Retina (tissue), 1 donor: ENCODE measurements around the gene RIPOR2.

Source experiments
- DNase-seq: peaks from one replicate; pipeline ENCODE4 v3.0.0-alpha.2; 2016

Gene RIPOR2

DNA sequence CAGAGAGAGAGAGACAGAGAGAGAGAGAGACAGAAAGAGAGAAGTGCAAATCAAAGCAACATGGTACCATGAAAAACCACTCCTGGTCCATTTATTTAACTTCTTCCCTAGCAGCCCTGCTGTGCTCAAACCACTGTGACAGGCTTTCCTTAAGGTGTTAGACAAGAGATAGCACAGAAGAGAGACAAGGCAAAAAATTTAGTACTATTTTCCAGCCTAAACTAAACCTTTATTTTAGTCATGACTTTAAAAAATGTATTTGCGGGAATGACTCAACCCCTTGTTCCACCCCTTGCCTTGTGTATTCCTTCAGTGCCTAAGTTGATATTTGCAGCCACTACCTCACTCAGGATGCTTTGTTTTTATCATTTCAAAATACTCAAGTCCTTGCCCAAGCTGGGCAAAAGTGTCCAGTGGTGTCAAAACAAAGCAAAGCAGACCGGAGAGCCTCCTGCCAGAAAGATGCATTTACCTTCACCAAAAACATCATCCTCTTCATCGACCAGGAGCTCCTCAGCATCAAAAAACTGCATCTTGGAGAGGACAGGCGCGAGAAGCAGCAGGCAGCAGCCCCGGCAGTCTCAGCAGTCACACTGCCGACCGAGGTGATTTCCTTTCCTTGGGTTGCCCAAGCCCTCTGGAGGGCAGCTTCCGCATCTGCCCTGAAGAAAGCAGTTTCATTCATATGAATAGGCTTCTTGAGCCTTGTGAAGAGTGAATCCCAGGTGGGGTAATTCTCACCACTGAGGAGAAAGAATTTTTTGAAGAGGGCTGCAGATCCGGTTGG, at the start of gene RIPOR2:
RIPOR2 (minus strand) TSS at position 595 of the 787 bp plus-strand sequence; CDS start at position 533, 62 bp downstream.
- peak; percentile 40 for DNase-seq

- DNase-seq = no peak
These were observed 49.6 kb upstream of the RIPOR2 start for GRCh38 chr6:24985323-24985722.

DNA sequence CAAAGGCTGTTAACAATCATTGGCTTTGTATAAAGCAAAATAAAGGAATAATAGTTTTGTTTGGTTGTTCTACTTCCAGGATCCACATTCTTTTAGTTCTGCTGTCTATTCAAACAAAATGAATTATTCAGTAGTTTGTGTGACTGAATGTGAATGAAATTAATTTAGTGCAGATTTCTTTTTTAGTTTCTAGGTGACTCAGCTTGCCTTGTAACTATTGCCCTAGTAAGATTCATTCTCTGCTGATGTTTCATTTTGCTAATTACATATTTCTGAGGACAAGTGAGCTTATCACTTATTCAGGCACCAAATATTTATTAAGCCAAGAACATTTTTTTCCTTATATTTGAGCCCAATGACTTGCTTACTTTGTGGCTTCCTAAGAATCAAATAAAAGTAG, 46.5 kb upstream of the RIPOR2 start:
- DNase-seq = no peak

- peak; percentile 11 for DNase-seq
These were observed 45.6 kb upstream of the RIPOR2 start for GRCh38 chr6:24981386-24981760.

DNA sequence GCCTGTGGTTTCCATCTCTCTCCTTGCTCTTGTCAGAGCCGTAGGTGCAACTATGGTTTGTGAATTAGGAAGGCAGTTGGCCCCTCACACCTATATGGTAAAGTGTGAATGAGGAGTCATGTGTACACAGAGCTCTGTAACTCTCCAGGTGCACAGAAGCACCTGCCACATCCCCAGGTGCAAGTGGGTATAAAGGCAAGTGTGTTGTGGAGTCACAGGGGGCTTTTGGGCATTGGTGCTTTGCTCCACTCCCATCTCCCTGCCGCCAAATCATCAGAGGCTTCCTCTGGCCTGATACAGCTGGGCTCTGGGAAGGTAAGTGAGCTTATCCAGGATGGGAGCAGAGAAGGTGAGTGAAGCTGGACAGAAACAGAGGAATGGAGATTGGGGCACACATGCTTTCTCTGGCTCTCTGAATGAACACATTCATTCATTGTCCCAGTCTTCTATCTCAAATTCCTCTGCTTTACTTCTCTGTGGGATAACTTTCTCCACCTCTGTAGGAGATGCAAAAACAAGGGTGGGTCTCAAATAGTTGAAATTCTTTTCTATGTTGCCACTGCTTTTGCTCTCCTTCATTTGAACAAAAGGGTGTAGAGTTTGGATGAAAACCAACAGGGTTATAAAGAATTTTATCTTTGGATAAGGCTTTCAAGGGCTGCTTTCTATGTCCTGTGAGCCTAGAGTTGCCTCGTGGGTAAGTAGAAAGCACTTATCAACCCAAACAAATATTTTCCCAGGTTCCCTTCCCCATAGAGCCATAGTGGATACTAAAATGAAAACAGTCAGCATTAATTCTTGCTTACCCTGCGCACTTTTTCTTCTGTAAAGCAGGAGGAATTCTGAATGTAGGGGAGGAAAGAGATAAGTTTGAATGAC, 45.0 kb upstream of the RIPOR2 start:
- peak; percentile 4 for DNase-seq

- DNase-seq = no peak
These were observed 43.4 kb upstream of the RIPOR2 start for GRCh38 chr6:24979176-24979575.

GRCh38 chr6:24974182-24975171, 38.7 kb upstream of the RIPOR2 start:
- no peak for DNase-seq

- DNase-seq = no peak
These were observed 36.7 kb upstream of the RIPOR2 start for GRCh38 chr6:24972311-24972958.

GRCh38 chr6:24971067-24971466, 35.3 kb upstream of the RIPOR2 start:
- DNase-seq = no peak

GRCh38 chr6:24969343-24969860, 33.6 kb upstream of the RIPOR2 start:
- DNase-seq = no peak

- no peak for DNase-seq
These were observed 33.0 kb upstream of the RIPOR2 start for GRCh38 chr6:24968783-24969182.

DNA sequence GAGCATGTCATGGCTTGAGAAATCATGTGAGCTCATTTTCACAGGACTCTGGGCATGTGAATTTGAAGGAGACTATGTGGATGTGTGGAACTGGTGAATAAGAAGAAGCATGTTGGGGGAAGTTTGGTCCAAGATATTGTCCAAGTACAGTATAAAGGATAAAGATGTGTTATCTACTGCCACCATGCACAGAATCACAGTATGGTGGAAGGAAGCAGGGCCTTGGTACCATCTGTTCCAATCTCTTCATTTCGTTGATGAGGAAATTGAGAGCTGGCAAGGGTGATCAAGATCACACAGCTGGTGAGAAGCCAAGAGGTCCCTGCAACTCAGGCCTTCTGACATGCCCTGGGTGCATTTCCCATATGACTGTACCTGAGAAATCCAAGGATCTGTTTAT, 31.5 kb upstream of the RIPOR2 start:
- DNase-seq = no peak

DNA sequence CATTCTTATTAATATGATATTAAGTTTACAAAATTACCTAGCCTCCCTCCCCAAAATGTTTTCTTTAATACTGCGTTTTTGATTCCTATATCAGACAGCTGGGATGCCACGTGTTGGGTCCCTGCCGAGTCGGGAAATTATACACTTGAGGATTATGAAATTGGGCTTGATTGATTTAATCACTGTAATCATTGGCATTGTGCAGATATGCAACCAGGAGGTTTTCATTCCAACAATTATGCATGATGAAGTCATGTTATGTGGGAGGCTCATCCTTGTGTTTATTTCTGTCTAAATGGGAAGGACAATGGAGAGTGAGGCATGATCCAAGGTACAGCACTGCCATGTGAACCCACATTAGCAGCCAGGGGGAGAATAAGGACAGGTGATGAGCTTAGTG, 30.6 kb upstream of the RIPOR2 start:
- no peak for DNase-seq

DNA sequence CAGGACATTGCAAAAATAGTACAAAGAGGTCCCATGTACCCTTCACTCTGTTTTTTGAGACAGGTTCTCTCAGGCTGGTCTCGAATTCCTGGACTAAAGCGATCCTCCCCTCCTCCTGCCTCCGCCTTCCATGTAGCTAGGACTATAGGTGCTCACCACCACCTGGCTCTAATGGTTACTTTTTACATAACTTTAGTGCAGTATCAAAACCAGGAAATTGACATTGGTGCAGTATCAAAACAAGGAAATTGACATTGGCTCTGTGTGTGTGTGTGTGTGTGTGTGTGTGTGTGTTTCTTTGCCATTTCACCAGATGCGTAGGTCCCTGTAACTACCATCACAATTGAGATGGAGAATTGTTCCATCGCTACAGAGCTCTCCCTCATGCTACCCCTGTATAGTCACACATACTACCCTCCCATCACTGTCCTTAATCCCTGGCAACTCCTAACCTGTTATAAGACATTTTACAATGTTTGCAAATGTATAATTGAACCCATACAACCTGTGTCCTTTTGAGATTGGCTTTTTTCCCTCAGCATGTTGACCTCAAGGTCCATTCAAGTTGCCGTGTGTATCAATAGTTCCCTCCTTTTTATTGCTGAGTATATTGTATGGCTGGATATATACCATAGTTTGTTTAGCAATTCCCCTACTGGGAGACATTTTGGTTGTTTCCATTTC, 28.3 kb upstream of the RIPOR2 start:
- DNase-seq = no peak

- no peak for DNase-seq
These were observed 27.6 kb upstream of the RIPOR2 start for GRCh38 chr6:24963339-24963738.

DNA sequence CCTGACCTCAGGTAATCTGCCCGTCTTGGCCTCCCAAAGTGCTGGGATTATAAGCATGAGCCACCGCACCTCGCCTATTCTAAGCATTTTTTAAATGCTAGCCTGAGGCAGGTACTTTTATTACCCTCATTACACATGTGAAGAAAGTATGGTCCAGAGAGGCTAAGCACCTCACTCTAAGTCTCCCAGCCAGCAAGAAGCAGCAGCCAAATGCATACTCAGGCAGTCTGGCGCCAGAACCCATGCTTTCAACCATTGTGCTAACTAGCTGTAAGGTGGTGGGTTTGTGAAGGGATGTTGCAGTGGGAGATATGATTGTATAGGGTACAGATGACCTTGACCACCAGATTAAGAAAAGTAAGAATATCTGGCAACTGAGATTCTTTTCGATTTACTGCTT, 26.1 kb upstream of the RIPOR2 start:
- no peak for DNase-seq

- no peak for DNase-seq
These were observed 25.3 kb upstream of the RIPOR2 start for GRCh38 chr6:24960991-24961475.

- peak; percentile 20 for DNase-seq
These were observed 23.6 kb upstream of the RIPOR2 start for GRCh38 chr6:24959319-24959718.

DNA sequence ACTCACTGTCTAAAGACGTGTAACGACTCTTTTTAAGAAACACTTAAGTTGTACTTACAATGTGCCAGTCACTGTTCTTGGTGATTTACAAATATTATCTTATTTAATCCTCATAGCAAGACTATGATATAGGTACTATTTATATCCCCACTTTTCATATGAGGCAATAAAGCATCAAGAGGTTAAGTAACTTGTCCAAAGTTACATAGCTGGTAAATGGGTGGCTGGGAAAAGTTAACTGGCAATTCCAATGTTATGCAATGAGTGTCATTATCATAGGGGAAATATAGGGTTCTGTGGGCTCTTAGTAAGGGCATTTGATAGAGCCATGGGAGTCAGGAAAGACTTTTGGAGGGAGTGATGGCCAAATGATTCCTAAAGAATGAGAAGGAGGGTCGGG, 21.4 kb upstream of the RIPOR2 start:
- DNase-seq = no peak

DNA sequence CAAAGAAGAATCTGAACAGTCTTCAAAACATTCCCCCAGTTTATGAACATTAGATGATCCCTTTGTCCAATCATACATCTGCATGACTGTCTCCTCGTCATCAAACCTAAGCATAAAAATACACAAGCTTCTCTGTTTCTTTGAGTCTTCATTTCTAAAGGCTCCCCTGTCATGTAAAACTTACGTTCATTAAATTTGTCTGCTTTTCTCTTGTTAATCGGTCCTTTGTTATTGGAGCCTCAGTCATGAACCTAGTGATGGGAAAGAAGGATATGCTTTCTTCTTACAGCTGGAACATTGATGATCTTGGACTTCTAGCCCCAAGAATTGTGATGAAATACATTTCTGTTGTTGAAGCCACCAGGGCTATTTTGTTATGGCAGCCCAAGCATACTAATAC, 18.0 kb upstream of the RIPOR2 start:
- no peak for DNase-seq

GRCh38 chr6:24951811-24952299, 16.1 kb upstream of the RIPOR2 start:
- DNase-seq = no peak
